Stomach smooth muscle (tissue), 2 donors: Measurements from ENCODE around the gene IFITM10.

Experiments
- H3K27ac ChIP-seq: one replicate; pipeline ENCODE4 v1.7.0; 2013; ENCODE audit warnings: mild to moderate bottlenecking, low read length, inconsistent platforms
- H3K27me3 ChIP-seq, 2 donors: one replicate each; pipeline ENCODE4 v1.7.0; 2013; ENCODE audit warnings: low read length in 2 of 2; ENCODE audit not compliant: insufficient read depth in 2 of 2, control insufficient read depth in 1 of 2
- H3K36me3 ChIP-seq, 2 donors: one replicate each; pipeline ENCODE4 v1.7.0; 2013; ENCODE audit warnings: low read length in 2 of 2; ENCODE audit not compliant: control insufficient read depth in 2 of 2, insufficient read depth in 2 of 2
- H3K4me1 ChIP-seq: one replicate; pipeline ENCODE4 v1.7.0; 2013; ENCODE audit warnings: low read length; ENCODE audit not compliant: control insufficient read depth, insufficient read depth
- H3K4me3 ChIP-seq, 2 donors: one replicate each; pipeline ENCODE4 v1.7.0; 2013; ENCODE audit warnings: low read length in 2 of 2
- H3K9ac ChIP-seq, 2 donors: one replicate each; pipeline ENCODE4 v1.7.0; 2013; ENCODE audit warnings: low read length in 2 of 2, mild to moderate bottlenecking in 1 of 2
- H3K9me3 ChIP-seq, 2 donors: one replicate each; pipeline ENCODE4 v1.7.0; 2013; ENCODE audit warnings: low read length in 2 of 2; ENCODE audit not compliant: control insufficient read depth in 2 of 2
- donor health status: healthy.
- donor health status: Pancreatic carcinoma.

IFITM10 gene

GRCh38 chr11:1732418-1733008 lies 17.9 kb downstream of the IFITM10 start:
- no peak overlapping the region for H3K9ac ChIP-seq
- H3K9me3 ChIP-seq: peaks cover 9 to 16% of the 10 kb centered on the region in 2 donors
- peaks cover 53 to 72% of the 10 kb centered on the region in 2 donors for H3K27me3 ChIP-seq
- H3K36me3 ChIP-seq: no peaks in the 10 kb centered on the region
- H3K27ac ChIP-seq: no peak overlapping the region
- no peak overlapping the region for H3K4me3 ChIP-seq
- no peaks in the 10 kb centered on the region for H3K4me1 ChIP-seq

GRCh38 chr11:1731451-1732059 lies 18.8 kb downstream of the IFITM10 start:
- Histone ChIP-seq H3K27ac (no peak overlapping the region), H3K9me3 (peaks cover 6 to 7% of the 10 kb centered on the region in 2 donors), H3K36me3 (no peaks in the 10 kb centered on the region), H3K4me3 (no peak overlapping the region), H3K4me1 (no peaks in the 10 kb centered on the region), H3K9ac (no peak overlapping the region), H3K27me3 (peaks cover 51 to 67% of the 10 kb centered on the region in 2 donors)

DNA sequence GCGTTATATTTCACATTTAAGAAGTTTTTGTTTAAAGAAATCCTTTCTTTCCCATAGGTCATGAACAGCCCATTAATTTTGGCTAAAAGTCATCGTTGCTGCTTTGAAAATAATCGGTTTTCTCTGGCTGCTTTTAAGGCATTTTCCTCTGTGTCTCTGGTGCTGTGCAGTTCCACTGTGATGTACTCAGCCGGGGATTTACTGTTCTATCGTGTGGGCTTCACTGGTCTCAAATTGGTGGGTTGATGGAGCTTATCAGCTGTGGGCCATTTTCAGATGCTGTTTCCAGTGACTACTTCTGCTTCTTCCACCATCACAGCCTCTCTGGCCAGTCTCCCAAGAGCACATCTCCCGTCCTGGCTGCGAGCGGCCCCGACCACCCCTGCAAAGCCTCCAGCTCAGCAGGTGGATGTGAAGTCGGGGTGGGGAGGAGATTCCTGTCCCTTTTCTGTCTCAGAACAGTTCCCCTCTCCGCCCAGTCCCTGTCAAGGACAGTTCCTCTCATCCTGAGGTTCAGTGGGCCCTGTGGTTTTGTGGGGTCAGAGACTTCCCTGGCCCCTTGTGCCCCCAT lies 20.3 kb downstream of the IFITM10 start:
- no peaks in the 10 kb centered on the region for H3K36me3 ChIP-seq
- no peak overlapping the region for H3K27ac ChIP-seq
- no peaks in the 10 kb centered on the region for H3K9me3 ChIP-seq
- no peak overlapping the region for H3K9ac ChIP-seq
- peaks cover 47 to 59% of the 10 kb centered on the region in 2 donors for H3K27me3 ChIP-seq
- no peak overlapping the region for H3K4me3 ChIP-seq
- no peaks in the 10 kb centered on the region for H3K4me1 ChIP-seq

DNA sequence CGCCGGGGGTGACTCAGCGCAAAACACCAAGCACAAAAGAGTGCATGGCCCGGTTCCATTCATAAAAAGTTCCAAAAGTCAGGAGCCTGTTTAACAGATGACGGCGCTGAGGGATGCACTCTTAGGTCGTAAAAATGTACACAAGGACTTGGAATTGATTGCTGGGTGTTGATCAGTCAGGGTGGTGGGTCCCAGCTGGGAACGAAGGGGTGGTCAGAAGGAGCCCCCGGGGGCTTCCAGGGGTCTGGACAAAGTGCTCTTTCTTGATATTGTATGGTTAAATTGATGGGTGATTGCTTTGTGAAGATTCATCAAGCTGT lies 20.7 kb downstream of the IFITM10 start:
- Histone ChIP-seq H3K4me3 (no peak overlapping the region), H3K4me1 (no peaks in the 10 kb centered on the region), H3K36me3 (no peaks in the 10 kb centered on the region), H3K27me3 (peaks cover 42 to 54% of the 10 kb centered on the region in 2 donors), H3K27ac (no peak overlapping the region), H3K9ac (no peak overlapping the region), H3K9me3 (no peaks in the 10 kb centered on the region)

DNA sequence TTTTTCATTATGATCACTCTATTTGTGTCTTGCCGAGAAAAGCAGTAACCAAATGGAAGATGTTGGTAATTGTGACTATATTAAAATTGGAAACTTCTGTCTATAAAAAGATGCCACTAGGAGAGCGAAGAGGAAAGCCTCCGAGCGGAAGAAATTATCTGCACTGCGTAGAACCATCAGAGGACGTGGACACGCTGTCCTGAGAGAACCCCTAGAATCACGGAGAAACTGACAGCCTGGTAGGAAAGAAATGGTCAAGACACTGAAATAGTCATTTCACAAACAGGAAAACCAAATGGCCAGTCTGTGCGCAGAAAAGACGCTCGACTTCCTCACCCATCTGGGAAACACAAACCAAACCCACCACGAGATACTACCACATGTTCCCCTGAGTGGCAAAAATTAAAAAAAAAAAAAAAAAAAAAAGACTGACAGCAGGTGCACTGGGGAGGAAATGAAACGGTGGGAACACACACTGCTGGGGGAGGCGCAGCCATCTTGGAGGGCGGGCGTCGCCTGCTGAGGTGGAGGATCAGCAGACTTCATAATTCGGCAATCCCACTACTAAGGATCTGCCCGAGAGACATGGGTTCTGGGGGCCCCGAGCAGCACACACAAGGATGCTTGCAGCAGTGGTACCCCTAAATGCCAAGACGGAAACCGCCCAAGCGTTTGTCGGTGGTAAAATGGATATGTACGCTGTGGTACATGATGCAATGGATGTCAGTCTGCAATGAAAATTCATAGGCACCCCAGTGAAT lies 21.3 kb downstream of the IFITM10 start:
- Histone ChIP-seq H3K9me3 (no peaks in the 10 kb centered on the region), H3K27ac (no peak overlapping the region), H3K9ac (no peak overlapping the region), H3K36me3 (no peaks in the 10 kb centered on the region), H3K27me3 (peaks cover 37 to 49% of the 10 kb centered on the region in 2 donors), H3K4me3 (no peak overlapping the region), H3K4me1 (no peaks in the 10 kb centered on the region)

- Histone ChIP-seq H3K4me3 (no peak overlapping the region), H3K27me3 (peaks cover 30 to 41% of the 10 kb centered on the region in 2 donors), H3K27ac (no peak overlapping the region), H3K9me3 (no peaks in the 10 kb centered on the region), H3K9ac (no peak overlapping the region), H3K4me1 (no peaks in the 10 kb centered on the region), H3K36me3 (no peaks in the 10 kb centered on the region)
Measured at GRCh38 chr11:1728301-1728700, 22.1 kb downstream of the IFITM10 start.

GRCh38 chr11:1727861-1728260 lies 22.5 kb downstream of the IFITM10 start:
- no peak overlapping the region for H3K4me3 ChIP-seq
- no peaks in the 10 kb centered on the region for H3K36me3 ChIP-seq
- no peaks in the 10 kb centered on the region for H3K4me1 ChIP-seq
- no peak overlapping the region for H3K9ac ChIP-seq
- no peak overlapping the region for H3K27ac ChIP-seq
- peaks cover 25 to 37% of the 10 kb centered on the region in 2 donors for H3K27me3 ChIP-seq
- H3K9me3 ChIP-seq: no peaks in the 10 kb centered on the region

DNA sequence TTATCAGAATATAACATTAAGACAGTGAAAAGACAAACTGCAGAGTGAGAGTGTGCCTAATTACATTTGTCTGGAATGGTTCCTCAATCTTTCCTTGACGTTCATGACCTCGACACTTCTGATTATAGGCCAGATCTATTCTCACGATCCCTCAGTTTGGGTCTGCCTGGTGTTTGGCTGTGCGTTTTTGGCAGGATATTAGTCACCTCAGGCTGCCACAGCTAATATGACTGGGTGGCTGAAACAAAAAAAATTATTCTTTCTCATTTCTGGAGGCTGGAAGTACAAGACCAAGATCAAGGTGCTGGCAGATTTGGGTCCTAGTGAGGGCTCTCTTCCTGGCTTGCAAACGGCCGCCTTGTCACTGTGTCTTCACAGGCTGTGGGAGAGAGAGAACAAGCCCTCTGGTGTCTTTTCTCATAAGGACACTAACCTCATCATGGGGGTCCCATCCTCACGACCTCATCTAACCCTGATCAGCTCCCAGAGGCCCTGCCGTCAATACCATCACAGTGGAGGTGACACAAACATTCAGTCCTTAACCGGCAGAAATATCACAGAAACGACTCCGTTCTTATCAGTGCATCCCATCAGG lies 23.2 kb downstream of the IFITM10 start:
- no peaks in the 10 kb centered on the region for H3K9me3 ChIP-seq
- H3K4me1 ChIP-seq: no peaks in the 10 kb centered on the region
- no peaks in the 10 kb centered on the region for H3K36me3 ChIP-seq
- H3K4me3 ChIP-seq: no peak overlapping the region
- no peak overlapping the region for H3K27ac ChIP-seq
- peaks cover 19 to 32% of the 10 kb centered on the region in 2 donors for H3K27me3 ChIP-seq
- no peak overlapping the region for H3K9ac ChIP-seq

DNA sequence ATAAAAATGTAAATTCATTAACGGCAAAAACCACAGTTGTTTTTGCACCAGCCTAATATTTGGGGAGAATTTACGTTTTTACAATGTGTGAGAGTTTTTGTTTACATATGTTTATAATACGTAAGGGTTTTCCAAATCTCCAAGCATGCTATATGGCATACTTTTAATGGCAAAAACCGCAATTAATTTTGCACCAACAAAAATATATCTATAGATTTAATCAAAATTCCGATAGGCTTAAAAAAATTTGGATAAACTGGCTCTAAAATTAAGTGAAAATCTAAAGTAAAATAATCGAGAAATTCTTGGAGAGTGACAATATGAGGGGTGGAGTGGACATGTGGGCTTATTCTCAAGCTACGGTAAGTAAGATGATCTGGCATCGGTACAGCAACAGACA lies 30.6 kb downstream of the IFITM10 start:
- H3K4me3 ChIP-seq: no peak overlapping the region
- no peaks in the 10 kb centered on the region for H3K36me3 ChIP-seq
- no peaks in the 10 kb centered on the region for H3K4me1 ChIP-seq
- no peak overlapping the region for H3K9ac ChIP-seq
- H3K9me3 ChIP-seq: no peaks in the 10 kb centered on the region
- no peak overlapping the region for H3K27ac ChIP-seq
- H3K27me3 ChIP-seq: peaks cover 2 to 8% of the 10 kb centered on the region in 2 donors

DNA sequence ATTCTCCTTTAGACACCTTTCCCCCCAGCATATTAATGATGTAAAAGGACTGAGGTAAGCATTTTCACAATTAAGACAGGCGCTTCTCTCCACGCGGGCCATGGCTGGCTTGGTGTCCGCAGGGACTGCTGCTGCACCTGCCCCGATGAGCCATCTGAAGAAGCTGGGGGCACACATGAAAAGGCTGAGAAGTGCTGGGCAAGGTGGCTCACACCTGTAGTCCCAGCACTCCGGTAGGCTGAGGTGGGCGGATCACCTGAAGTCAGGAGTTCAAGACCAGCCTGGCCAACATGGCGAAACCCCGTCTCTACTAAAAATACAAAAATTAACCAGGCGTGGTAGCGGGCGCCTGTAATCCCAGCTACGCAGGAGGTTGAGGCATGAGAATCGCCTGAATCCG lies 32.1 kb downstream of the IFITM10 start:
- no peak overlapping the region for H3K9ac ChIP-seq
- H3K36me3 ChIP-seq: no peaks in the 10 kb centered on the region
- no peaks in the 10 kb centered on the region for H3K4me1 ChIP-seq
- peaks cover 2 to 8% of the 10 kb centered on the region in 2 donors for H3K27me3 ChIP-seq
- no peak overlapping the region for H3K27ac ChIP-seq
- no peak overlapping the region for H3K4me3 ChIP-seq
- H3K9me3 ChIP-seq: no peaks in the 10 kb centered on the region
